Fibroblast of villous mesenchyme (primary cell): Measurements from ENCODE around the gene RAD51B. TPM values are rescaled to one million over a fixed set of nuclear protein-coding genes. Genes with fewer than 3 reads are reported as not detected.

ENCODE experiments used
- DNase-seq: peaks from one replicate; pipeline ENCODE4 v3.0.0-alpha.2; 2010; ENCODE audit warnings: low read depth
- H3K4me3 ChIP-seq: 2 replicates; pipeline ENCODE4 v1.5.1; 2011; ENCODE audit warnings: low read depth, mild to moderate bottlenecking, low read length
- total RNA-seq: library from RNA; depleted of rRNA; stranded (reverse); fragments of >200 nt; gene quantifications from 2 replicates; pipeline ENCODE4 v1.2.3, GENCODE V29; 2012
- TF ChIP-seq, protein P1 (sequence below): IDR thresholded peaks from 2 replicates; pipeline ENCODE4 v1.5.1; 2012; ENCODE audit warnings: low read depth, mild to moderate bottlenecking, low read length; ENCODE audit not compliant: insufficient read depth

Gene RAD51B
- total RNA-seq, 1 donor, result 22.0 TPM

DNA sequence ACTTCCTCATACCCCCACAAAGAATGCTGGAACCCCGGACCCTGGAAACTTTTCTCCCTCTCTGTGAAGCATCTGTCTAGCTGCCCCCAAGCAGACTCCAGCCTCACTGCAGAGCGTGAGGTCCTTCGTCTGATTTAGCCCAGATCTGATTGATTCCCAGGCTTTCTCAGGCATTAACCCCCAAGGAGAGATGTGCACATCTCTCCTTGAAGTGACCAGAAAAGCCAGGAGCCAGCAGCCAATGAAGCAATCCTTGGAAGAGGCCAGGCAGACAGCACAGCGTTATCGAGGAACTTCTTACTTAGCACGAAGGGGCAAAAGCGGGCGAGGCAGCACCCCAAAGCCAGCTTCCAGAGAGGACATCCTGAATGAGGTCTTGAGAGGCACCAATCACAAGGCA lies 872.6 kb downstream of the RAD51B start:
- DNase-seq, result no peak
- H3K4me3 ChIP-seq, result no peak overlapping the region
- TF ChIP-seq, protein P1, sequence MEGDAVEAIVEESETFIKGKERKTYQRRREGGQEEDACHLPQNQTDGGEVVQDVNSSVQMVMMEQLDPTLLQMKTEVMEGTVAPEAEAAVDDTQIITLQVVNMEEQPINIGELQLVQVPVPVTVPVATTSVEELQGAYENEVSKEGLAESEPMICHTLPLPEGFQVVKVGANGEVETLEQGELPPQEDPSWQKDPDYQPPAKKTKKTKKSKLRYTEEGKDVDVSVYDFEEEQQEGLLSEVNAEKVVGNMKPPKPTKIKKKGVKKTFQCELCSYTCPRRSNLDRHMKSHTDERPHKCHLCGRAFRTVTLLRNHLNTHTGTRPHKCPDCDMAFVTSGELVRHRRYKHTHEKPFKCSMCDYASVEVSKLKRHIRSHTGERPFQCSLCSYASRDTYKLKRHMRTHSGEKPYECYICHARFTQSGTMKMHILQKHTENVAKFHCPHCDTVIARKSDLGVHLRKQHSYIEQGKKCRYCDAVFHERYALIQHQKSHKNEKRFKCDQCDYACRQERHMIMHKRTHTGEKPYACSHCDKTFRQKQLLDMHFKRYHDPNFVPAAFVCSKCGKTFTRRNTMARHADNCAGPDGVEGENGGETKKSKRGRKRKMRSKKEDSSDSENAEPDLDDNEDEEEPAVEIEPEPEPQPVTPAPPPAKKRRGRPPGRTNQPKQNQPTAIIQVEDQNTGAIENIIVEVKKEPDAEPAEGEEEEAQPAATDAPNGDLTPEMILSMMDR, result no peak

DNA sequence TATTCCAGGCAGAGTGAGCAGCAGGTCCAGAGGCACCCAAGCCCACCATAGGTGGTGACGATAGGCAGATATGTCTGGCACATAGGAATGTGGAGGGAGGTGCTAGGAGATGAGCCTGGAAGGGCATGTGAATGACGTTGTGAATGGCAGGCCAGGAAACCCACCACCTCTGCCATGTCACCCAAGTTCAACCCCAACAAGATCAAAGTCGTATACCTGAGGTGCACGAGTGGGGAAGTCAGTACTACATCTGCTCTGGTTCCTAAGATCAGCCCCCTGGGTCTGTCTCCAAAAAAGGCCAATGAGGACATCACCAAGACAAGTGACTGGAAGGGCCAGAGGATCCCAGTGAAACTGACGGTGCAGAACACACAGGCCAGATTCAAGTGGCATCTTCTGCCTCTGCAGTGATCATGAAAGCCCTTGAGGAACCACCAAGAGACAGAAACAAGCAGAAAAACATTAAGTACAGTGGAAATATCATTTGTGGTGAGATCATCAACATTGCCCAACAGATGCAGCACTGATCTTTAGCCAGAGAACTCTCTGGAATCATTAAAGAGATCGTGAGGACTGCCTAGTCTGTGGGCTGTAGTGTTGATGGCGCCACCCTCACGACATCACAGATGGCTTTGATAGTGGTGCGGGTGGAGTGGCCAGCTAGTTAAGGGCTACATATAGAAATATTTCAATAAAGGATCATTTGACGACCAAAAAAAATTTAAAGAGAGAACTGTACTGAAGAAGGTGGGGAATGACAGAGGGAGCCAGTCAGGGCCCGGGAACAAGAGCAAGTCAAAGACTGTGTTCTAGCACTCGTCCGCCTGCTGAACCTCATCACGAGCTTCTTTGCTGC lies 873.6 kb downstream of the RAD51B start:
- DNase-seq, result peak; percentile 87
- H3K4me3 ChIP-seq, result no peak overlapping the region
- TF ChIP-seq, protein P1, result no peak

DNA sequence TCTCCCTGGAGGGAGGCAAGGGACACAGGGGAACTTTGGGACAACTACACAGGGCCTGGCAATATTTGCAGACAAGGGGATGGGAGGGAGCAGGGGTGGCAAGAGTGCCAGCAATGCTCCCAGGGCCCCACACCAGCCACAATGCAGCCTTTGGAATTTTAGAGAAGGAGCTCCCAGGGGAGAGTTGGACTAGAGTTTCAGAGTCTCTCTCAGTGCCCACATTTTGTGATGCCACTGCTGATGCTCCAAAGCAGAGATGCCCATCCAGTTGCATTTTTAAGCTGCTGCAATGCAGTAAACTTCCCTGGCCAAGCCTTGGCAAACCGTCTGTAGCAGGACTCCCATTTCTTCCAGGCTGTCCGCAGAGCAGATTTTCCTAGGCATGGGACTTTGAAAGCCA lies 874.3 kb downstream of the RAD51B start:
- H3K4me3 ChIP-seq, result no peak overlapping the region
- TF ChIP-seq, protein P1, result no peak
- no peak for DNase-seq

DNA sequence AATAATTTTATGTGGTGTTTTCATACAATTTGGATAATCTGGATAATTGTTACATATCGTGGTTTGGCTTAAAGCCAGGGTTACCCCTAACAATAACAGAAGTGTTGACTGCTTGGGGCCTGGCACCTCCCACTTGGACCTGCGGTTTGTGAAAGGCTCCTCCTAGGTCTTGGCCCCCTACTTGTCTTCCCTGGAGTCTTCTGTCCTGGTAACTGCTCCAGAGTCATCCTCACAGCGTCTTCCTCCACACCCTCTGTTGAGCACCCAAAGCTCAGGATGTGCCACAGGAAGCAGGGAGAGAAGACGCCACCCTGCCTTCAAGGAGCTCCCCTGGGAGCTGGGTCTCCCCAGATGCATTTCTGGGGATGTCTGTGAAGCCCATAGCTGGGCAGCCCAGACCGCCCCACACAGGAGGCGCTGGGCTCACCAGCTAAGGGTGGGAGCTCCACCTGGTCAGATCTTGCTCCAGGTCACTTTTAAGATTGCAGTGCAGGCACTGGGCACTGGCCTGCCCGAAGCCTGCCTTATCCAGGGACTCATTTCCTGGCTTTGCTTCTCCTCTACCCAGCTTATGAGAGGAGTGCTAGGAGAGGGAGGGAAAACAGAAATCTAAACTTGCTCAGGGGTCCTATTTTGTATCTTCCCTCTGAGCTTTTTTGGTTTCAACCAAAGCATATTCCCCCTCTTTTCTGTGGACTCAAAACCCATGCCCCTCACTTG lies 875.1 kb downstream of the RAD51B start:
- TF ChIP-seq, protein P1, result no peak
- H3K4me3 ChIP-seq, result no peak overlapping the region
- peak; percentile 75 for DNase-seq

DNA sequence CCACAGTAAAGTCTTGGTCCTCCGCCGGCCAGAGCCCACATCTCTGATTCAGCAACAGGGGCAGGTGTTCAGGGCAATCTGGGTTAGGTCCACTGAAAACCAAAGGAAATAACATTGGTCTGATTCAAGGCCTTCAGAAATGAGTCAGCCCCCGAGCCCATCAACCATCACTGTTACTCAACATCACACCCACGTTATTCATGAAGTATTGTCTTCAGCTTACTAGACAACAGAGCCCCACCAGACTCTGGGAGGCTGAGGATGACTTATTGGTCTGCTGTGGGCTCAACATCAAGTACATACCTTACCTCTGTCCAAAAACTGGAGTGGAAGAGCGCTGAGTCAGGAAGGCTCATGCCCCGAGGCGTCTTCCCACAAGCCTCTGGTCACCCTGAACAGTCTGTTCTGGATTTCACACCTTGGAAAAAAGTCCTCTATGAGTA lies 875.8 kb downstream of the RAD51B start:
- H3K4me3 ChIP-seq, result no peak overlapping the region
- TF ChIP-seq, protein P1, result no peak
- peak; percentile 98 for DNase-seq

DNA sequence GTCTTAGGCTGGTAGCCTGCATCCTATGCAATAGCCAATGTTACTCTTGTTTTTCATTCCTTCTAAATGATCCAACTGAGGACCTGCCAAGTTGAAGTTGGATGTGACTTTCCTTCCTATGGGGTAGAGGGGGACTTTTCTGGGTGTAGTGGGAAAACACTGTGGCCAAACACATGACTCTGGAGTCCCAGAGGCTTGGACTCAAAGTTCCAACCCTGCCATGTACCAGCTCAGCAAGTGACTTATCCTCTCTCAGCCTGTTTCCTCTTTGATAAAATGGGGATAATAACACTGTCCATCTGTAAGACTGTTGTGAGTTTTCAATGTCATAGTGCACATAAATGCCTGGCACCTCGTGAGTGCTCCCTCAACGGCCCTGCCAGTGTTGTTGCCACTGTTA lies 876.3 kb downstream of the RAD51B start:
- no peak overlapping the region for H3K4me3 ChIP-seq
- DNase-seq, result no peak
- TF ChIP-seq, protein P1, result no peak
